ENCODE measurements around the gene HDAC8. TPM values are rescaled to one million over a fixed set of nuclear protein-coding genes. Genes with fewer than 3 reads are reported as not detected.

The HDAC8 gene
- total RNA-seq, 2 donors from 2014 or later = 33.3 to 33.9 TPM

GRCh38 chrX:72387247-72387646, 185.4 kb downstream of the HDAC8 start:
- no peaks in the 10 kb centered on the region for H3K36me3 Mint-ChIP-seq (ENCODE audit: low read depth)
- no CpG with 5 or more reads among the region's 3 CpGs for WGBS, 2 experiments (ENCODE audit: insufficient coverage in 1 of 2, insufficient read length in 1 of 2)
- H3K27ac Mint-ChIP-seq = no peak overlapping the region
- no peaks in the 10 kb centered on the region for H3K27me3 ChIP-seq (ENCODE audit: control insufficient read depth, insufficient read depth, low read length, poor library complexity, severe bottlenecking)
- H3K4me1 Mint-ChIP-seq = no peaks in the 10 kb centered on the region
- no peak for TF ChIP-seq CTCF (conservative IDR thresholded peaks at IDR 0.05)
- H3K9me3 Mint-ChIP-seq = peaks cover 39% of the 10 kb centered on the region
- no peaks in the 10 kb centered on the region for H3K9me3 ChIP-seq (ENCODE audit: control insufficient read depth, low read length)
- H3K27me3 Mint-ChIP-seq (ENCODE audit: insufficient read depth) = no peaks in the 10 kb centered on the region
- no peak overlapping the region for H3K27ac ChIP-seq (ENCODE audit: low read depth, low read length)
- H3K36me3 ChIP-seq (ENCODE audit: control insufficient read depth, insufficient read depth, low read length) = no peaks in the 10 kb centered on the region
- DNase-seq = no peak
- no peak overlapping the region for H3K9ac ChIP-seq (ENCODE audit: extremely low read depth, low read length, poor library complexity, severe bottlenecking)
- H3K4me3 Mint-ChIP-seq = no peak overlapping the region
- H3K4me3 ChIP-seq (ENCODE audit: low read length) = no peak overlapping the region
- no peaks in the 10 kb centered on the region for H3K4me1 ChIP-seq (ENCODE audit: control insufficient read depth, insufficient read depth, low read length)

- Histone ChIP-seq H3K9ac (ENCODE audit: extremely low read depth, low read length, poor library complexity, severe bottlenecking) (no peak overlapping the region), H3K4me3 (ENCODE audit: low read length) (no peak overlapping the region), H3K9me3 (ENCODE audit: control insufficient read depth, low read length) (no peaks in the 10 kb centered on the region), H3K27me3 (ENCODE audit: control insufficient read depth, insufficient read depth, low read length, poor library complexity, severe bottlenecking) (no peaks in the 10 kb centered on the region), H3K36me3 (ENCODE audit: control insufficient read depth, insufficient read depth, low read length) (no peaks in the 10 kb centered on the region), H3K27ac (ENCODE audit: low read depth, low read length) (no peak overlapping the region), H3K4me1 (ENCODE audit: control insufficient read depth, insufficient read depth, low read length) (no peaks in the 10 kb centered on the region)
- no peak for DNase-seq
- Mint-ChIP-seq H3K9me3 (peaks cover 40% of the 10 kb centered on the region), H3K36me3 (ENCODE audit: low read depth) (no peaks in the 10 kb centered on the region), H3K27ac (no peak overlapping the region), H3K27me3 (ENCODE audit: insufficient read depth) (no peaks in the 10 kb centered on the region), H3K4me1 (no peaks in the 10 kb centered on the region), H3K4me3 (no peak overlapping the region)
- no peak for TF ChIP-seq CTCF (conservative IDR thresholded peaks at IDR 0.05)
- WGBS, 2 experiments (ENCODE audit: insufficient coverage in 1 of 2, insufficient read length in 1 of 2) = 70 to 82% methylated on average over 2 to 4 of the region's 4 CpGs
Measured at GRCh38 chrX:72382202-72382595, 190.4 kb downstream of the HDAC8 start.

- Histone ChIP-seq H3K9me3 (ENCODE audit: control insufficient read depth, low read length) (no peaks in the 10 kb centered on the region), H3K27me3 (ENCODE audit: control insufficient read depth, insufficient read depth, low read length, poor library complexity, severe bottlenecking) (no peaks in the 10 kb centered on the region), H3K9ac (ENCODE audit: extremely low read depth, low read length, poor library complexity, severe bottlenecking) (no peak overlapping the region), H3K4me3 (ENCODE audit: low read length) (no peak overlapping the region), H3K4me1 (ENCODE audit: control insufficient read depth, insufficient read depth, low read length) (no peaks in the 10 kb centered on the region), H3K36me3 (ENCODE audit: control insufficient read depth, insufficient read depth, low read length) (no peaks in the 10 kb centered on the region), H3K27ac (ENCODE audit: low read depth, low read length) (no peak overlapping the region)
- peaks cover 41% of the 10 kb centered on the region for H3K9me3 Mint-ChIP-seq
- no peaks in the 10 kb centered on the region for H3K27me3 Mint-ChIP-seq (ENCODE audit: insufficient read depth)
- no peak for TF ChIP-seq CTCF (conservative IDR thresholded peaks at IDR 0.05)
- DNase-seq = no peak
- no peaks in the 10 kb centered on the region for H3K36me3 Mint-ChIP-seq (ENCODE audit: low read depth)
- H3K4me1 Mint-ChIP-seq = no peaks in the 10 kb centered on the region
- H3K27ac Mint-ChIP-seq = no peak overlapping the region
- WGBS, 2 experiments (ENCODE audit: insufficient coverage in 1 of 2, insufficient read length in 1 of 2) = 89% methylated on average over 2 of the region's 2 CpGs; no CpG with 5 or more reads in 1 of the 2 experiments
- H3K4me3 Mint-ChIP-seq = no peak overlapping the region
Measured at GRCh38 chrX:72381439-72382201, 191.0 kb downstream of the HDAC8 start.
